Measurements from ENCODE around the gene ATP13A2.

The ATP13A2 gene

DNA sequence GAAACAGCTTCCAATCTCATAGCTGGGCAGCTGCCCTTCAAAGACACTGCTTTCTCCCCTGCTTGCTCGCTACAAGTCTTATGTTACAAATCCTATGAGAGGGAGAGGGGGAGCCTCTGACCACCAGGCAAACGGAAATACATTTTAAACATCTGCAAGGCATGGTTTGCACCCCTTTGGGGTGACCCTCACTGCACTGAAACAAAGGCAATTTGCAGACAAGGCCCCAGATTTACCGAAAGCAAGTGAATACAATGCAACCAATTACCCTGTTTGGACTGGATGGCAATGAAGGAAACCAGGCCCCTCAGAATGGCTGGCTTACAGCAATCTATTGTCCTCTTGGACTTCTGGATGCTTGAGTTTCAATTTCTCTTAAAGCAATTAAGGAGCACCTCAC lies 11.8 kb upstream of the ATP13A2 start:
- TF ChIP-seq, protein P1, sequence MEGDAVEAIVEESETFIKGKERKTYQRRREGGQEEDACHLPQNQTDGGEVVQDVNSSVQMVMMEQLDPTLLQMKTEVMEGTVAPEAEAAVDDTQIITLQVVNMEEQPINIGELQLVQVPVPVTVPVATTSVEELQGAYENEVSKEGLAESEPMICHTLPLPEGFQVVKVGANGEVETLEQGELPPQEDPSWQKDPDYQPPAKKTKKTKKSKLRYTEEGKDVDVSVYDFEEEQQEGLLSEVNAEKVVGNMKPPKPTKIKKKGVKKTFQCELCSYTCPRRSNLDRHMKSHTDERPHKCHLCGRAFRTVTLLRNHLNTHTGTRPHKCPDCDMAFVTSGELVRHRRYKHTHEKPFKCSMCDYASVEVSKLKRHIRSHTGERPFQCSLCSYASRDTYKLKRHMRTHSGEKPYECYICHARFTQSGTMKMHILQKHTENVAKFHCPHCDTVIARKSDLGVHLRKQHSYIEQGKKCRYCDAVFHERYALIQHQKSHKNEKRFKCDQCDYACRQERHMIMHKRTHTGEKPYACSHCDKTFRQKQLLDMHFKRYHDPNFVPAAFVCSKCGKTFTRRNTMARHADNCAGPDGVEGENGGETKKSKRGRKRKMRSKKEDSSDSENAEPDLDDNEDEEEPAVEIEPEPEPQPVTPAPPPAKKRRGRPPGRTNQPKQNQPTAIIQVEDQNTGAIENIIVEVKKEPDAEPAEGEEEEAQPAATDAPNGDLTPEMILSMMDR (IDR thresholded peaks at IDR 0.05; ENCODE audit: control insufficient read depth, insufficient read depth, low read depth, low read length, missing control alignments): no peak
- H3K4me3 ChIP-seq (ENCODE audit: control insufficient read depth, low read depth, low read length): no peak overlapping the region
- no peak for DNase-seq (ENCODE audit: low read depth)

DNA sequence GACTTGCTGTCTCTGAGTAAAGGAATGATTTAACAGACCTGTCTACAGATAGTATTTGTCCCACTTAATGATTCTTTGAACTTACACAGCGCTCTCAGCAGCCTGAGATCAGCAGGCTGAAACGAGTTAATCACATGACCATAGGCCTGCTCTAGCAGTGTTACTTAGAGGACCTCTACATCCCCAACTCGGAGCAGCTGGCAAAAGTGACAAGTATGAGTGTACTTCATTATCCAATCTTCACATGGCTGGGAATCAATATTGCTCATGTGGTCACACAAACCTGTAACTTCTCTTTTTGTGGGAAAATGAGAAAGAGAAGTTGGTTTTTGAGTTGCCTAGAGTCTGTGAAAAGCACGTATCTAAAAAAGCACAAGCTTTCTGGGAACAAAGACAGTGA lies 11.4 kb upstream of the ATP13A2 start:
- DNase-seq (ENCODE audit: low read depth): no peak
- TF ChIP-seq, protein P1 (IDR thresholded peaks at IDR 0.05; ENCODE audit: control insufficient read depth, insufficient read depth, low read depth, low read length, missing control alignments): no peak

DNA sequence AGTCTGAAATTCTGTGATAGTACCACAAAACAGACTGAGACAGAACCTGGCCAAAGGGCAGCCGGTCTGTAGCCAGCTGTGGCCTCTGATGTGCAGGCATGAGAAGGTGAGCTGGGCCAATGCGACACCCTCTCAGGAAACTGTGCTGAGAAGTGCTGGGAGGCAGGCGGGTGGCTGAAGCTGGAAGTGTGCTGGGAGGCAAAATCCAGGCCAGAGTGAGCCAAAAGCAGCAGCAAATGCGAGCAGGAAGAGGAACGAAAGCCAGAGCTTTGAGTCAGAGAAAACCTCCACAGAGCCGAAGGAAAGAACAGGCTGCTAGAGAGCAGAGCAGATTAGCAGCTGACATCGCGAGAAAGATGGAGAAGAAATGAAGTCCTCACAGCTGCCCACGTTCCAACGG lies 10.2 kb upstream of the ATP13A2 start:
- TF ChIP-seq, protein P1 (IDR thresholded peaks at IDR 0.05; ENCODE audit: control insufficient read depth, insufficient read depth, low read depth, low read length, missing control alignments): no peak
- no peak for DNase-seq (ENCODE audit: low read depth)
- H3K4me3 ChIP-seq (ENCODE audit: control insufficient read depth, low read depth, low read length): no peak overlapping the region

More for the DNA sequence above, 11.4 kb upstream of the ATP13A2 start:
- H3K4me3 ChIP-seq (ENCODE audit: control insufficient read depth, low read depth, low read length): no peak overlapping the region

DNA sequence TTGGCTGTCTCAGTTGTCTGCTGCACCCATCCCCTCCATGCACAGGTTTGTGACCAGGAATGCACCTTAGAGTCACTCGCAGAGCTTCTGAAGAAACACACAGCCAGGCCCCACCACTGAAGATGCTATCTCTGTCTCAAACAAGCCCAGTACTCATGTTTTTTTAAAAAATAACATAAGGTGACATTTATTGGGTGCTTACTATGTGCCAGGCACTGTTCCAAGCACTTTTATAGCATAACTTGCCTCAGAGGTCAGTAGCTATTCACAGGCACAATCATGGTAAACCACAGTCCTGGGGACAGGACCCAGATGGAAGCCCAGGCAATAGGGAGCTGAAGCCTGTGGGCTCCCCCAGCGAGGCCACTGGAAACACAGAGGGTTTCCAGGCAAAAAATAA lies 8.8 kb upstream of the ATP13A2 start:
- peak; percentile 46 for DNase-seq (ENCODE audit: low read depth)
- TF ChIP-seq, protein P1 (IDR thresholded peaks at IDR 0.05; ENCODE audit: control insufficient read depth, insufficient read depth, low read depth, low read length, missing control alignments): no peak
- H3K4me3 ChIP-seq (ENCODE audit: control insufficient read depth, low read depth, low read length): no peak overlapping the region

DNA sequence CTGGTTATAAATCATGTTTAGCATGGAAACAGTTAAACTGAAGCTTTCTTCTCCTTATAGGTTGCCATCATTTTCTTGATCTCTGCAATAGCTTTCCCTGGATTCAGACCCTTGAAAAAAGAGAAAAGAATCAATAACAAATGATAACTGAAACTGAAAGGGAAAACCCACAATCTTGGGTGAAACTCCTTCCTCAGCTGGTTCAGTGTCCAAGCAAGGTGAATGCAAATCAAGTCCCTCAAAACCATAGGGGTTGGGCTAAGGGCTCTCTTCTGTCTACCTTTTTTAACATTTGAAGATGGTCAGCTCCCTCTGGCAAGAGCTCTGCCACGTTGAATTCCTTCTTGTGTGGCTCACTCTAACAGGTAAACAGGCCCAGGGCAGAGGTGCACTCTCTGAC lies 7.1 kb upstream of the ATP13A2 start:
- H3K4me3 ChIP-seq (ENCODE audit: control insufficient read depth, low read depth, low read length): no peak overlapping the region
- TF ChIP-seq, protein P1 (IDR thresholded peaks at IDR 0.05; ENCODE audit: control insufficient read depth, insufficient read depth, low read depth, low read length, missing control alignments): no peak
- no peak for DNase-seq (ENCODE audit: low read depth)

DNA sequence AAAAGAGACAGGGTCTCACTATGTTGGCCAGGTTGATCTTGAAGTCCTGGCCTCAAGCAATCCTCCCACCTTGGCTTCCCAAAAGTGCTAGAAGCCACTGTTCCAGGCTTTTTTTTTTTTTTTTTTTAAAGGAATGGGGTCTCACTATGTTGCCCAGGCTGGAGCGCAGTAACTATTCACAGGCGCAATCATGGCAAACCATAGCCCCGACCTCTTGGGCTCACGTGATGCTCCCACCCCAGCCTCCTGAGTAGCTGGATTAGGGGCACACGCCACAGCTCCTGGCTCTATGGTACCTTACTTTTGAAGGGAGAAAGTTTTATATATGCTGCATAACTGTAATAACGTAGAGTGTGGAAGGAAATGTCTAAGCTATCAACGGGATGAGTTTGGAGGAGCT lies 5.7 kb upstream of the ATP13A2 start:
- TF ChIP-seq, protein P1 (IDR thresholded peaks at IDR 0.05; ENCODE audit: control insufficient read depth, insufficient read depth, low read depth, low read length, missing control alignments): no peak
- H3K4me3 ChIP-seq (ENCODE audit: control insufficient read depth, low read depth, low read length): no peak overlapping the region
- no peak for DNase-seq (ENCODE audit: low read depth)

DNA sequence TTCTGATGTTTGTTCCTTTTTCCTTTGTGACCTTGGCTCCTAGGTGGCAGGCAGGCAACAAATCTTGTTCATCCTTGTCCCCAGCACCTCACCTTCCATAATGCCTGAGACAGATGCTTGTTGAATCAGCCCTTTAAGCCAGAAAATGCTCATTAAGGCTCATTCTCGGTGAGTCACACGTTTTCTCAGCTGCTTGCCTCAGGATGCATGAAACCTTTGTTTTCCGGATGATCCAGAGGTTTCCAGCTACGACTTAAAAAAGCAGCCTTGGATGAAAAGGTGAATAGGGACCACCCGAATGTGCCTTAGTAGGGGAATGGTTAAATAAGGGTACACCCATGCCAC lies 4.6 kb upstream of the ATP13A2 start:
- TF ChIP-seq, protein P1 (IDR thresholded peaks at IDR 0.05; ENCODE audit: control insufficient read depth, insufficient read depth, low read depth, low read length, missing control alignments): no peak
- no peak overlapping the region for H3K4me3 ChIP-seq (ENCODE audit: control insufficient read depth, low read depth, low read length)
- no peak for DNase-seq (ENCODE audit: low read depth)
